Measurements from ENCODE around the gene CRTC2.

- TF ChIP-seq CTCF (IDR thresholded peaks at IDR 0.05) = no peak
- TF ChIP-seq POLR2A (IDR thresholded peaks at IDR 0.05) = no peak
These were observed 14.2 kb downstream of the CRTC2 start for GRCh38 chr1:153944005-153944826.
